ENCODE measurements around the gene DNAJA3.

The DNAJA3 gene

GRCh38 chr16:4475880-4476788 is 50.5 kb downstream of the DNAJA3 start, which contains the start of gene HMOX2:
Gene HMOX2, plus strand, starts transcription at chr16:4476398. Its CDS starts 29,127 bp downstream, at chr16:4505525.
- DNase-seq (ENCODE audit: low spot score) = peak; percentile 93

GRCh38 chr16:4477966-4478365 is 52.3 kb downstream of the DNAJA3 start:
- DNase-seq (ENCODE audit: low spot score) = no peak

GRCh38 chr16:4481526-4481925 is 55.9 kb downstream of the DNAJA3 start:
- no peak for DNase-seq (ENCODE audit: low spot score)

- DNase-seq (ENCODE audit: low spot score) = no peak
Observed at GRCh38 chr16:4481963-4482362, 56.3 kb downstream of the DNAJA3 start.

GRCh38 chr16:4486126-4486893 is 60.6 kb downstream of the DNAJA3 start:
- DNase-seq (ENCODE audit: low spot score) = no peak

GRCh38 chr16:4487955-4488498 is 62.4 kb downstream of the DNAJA3 start:
- DNase-seq (ENCODE audit: low spot score) = no peak

- no peak for DNase-seq (ENCODE audit: low spot score)
Observed at GRCh38 chr16:4488499-4488967, 62.9 kb downstream of the DNAJA3 start.

- peak; percentile 75 for DNase-seq (ENCODE audit: low spot score)
Observed at GRCh38 chr16:4489030-4489429, 63.4 kb downstream of the DNAJA3 start.

- no peak for DNase-seq (ENCODE audit: low spot score)
Observed at GRCh38 chr16:4491898-4492297, 66.2 kb downstream of the DNAJA3 start.

GRCh38 chr16:4494746-4495490 is 69.2 kb downstream of the DNAJA3 start:
- DNase-seq (ENCODE audit: low spot score) = peak; percentile 60

GRCh38 chr16:4495766-4496165 is 70.1 kb downstream of the DNAJA3 start:
- DNase-seq (ENCODE audit: low spot score) = no peak

- no peak for DNase-seq (ENCODE audit: low spot score)
Observed at GRCh38 chr16:4496305-4496704, 70.6 kb downstream of the DNAJA3 start.

- DNase-seq (ENCODE audit: low spot score) = no peak
Observed at GRCh38 chr16:4498546-4499195, 73.0 kb downstream of the DNAJA3 start.

- DNase-seq (ENCODE audit: low spot score) = no peak
Observed at GRCh38 chr16:4499196-4499555, 73.5 kb downstream of the DNAJA3 start.

GRCh38 chr16:4500272-4500671 is 74.6 kb downstream of the DNAJA3 start:
- DNase-seq (ENCODE audit: low spot score) = peak; percentile 93

- DNase-seq (ENCODE audit: low spot score) = no peak
Observed at GRCh38 chr16:4501071-4501478, 75.4 kb downstream of the DNAJA3 start.

- DNase-seq (ENCODE audit: low spot score) = no peak
Observed at GRCh38 chr16:4505356-4506147, 79.9 kb downstream of the DNAJA3 start.

All from hepatic stellate cell (primary cell).